NB4 (cell line): ENCODE measurements around the gene EIF4A3.

Source experiments
- POLR2A ChIP-seq: IDR thresholded peaks from 2 replicates; pipeline ENCODE4 v1.6.1; 2011; ENCODE audit warnings: mild to moderate bottlenecking; ENCODE audit not compliant: insufficient read length; ENCODE audit errors: extremely low read depth
- TF ChIP-seq, protein P1 (sequence below): IDR thresholded peaks from one replicate; pipeline ENCODE4 v1.5.1; 2012; ENCODE audit warnings: low read depth, low read length
- TF ChIP-seq, protein P2 (sequence below): IDR thresholded peaks from 2 replicates; pipeline ENCODE4 v1.6.1; 2011; ENCODE audit warnings: low read depth, low read length

DNA sequence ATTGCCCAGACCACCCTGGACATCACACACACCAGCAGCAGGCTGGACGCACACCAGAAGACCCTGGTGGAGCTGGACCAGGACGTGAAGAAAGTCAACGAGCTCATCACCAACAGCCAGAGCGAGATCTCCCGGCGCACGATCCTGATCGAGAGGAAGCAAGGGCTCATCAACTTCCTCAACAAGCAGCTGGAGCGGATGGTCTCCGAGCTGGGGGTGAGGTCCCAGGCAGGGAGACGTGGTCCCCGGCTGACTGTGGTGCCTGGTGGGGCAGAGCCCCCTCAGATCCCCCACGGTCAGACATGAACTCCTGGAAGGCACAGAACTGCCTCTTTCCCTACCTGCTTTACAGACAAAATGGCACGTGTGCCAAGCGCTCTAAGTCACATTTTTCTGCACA is 62.2 kb downstream of the EIF4A3 start:
- no peak for TF ChIP-seq POLR2A
- TF ChIP-seq, protein P1, sequence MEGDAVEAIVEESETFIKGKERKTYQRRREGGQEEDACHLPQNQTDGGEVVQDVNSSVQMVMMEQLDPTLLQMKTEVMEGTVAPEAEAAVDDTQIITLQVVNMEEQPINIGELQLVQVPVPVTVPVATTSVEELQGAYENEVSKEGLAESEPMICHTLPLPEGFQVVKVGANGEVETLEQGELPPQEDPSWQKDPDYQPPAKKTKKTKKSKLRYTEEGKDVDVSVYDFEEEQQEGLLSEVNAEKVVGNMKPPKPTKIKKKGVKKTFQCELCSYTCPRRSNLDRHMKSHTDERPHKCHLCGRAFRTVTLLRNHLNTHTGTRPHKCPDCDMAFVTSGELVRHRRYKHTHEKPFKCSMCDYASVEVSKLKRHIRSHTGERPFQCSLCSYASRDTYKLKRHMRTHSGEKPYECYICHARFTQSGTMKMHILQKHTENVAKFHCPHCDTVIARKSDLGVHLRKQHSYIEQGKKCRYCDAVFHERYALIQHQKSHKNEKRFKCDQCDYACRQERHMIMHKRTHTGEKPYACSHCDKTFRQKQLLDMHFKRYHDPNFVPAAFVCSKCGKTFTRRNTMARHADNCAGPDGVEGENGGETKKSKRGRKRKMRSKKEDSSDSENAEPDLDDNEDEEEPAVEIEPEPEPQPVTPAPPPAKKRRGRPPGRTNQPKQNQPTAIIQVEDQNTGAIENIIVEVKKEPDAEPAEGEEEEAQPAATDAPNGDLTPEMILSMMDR, result no peak
- TF ChIP-seq, protein P2, sequence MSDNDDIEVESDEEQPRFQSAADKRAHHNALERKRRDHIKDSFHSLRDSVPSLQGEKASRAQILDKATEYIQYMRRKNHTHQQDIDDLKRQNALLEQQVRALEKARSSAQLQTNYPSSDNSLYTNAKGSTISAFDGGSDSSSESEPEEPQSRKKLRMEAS, result no peak
